Activated T-cell treated with anti-CD3 and anti-CD28 coated beads, Interleukin-2, amount 50 U/mL, for 4 hours (primary cell): ENCODE results near the gene MS4A7. TPM values are rescaled to one million over a fixed set of nuclear protein-coding genes. Genes with fewer than 3 reads are reported as not detected.

ENCODE experiments used
- ATAC-seq, 2 donors: fragments of 200-7000 bp; cut with Tn5 transposase; one replicate each; pipeline ENCODE4 v1.10.0; 2021
- DNase-seq: peaks from one replicate; pipeline ENCODE4 v3.0.0-alpha.2; 2020
- H3K27me3 Mint-ChIP-seq: one replicate; pipeline ENCODE4 v1.8.0; 2021; ENCODE audit warnings: low read depth, mixed read lengths
- H3K36me3 Mint-ChIP-seq: one replicate; pipeline ENCODE4 v1.8.0; 2022; ENCODE audit warnings: mixed read lengths; ENCODE audit not compliant: insufficient read depth
- H3K4me1 Mint-ChIP-seq: one replicate; pipeline ENCODE4 v1.8.0; 2021; ENCODE audit warnings: low read depth, mixed read lengths
- H3K4me3 Mint-ChIP-seq: one replicate; pipeline ENCODE4 v1.8.0; 2021; ENCODE audit warnings: mild to moderate bottlenecking, moderate library complexity, mixed read lengths
- H3K9me3 Mint-ChIP-seq: one replicate; pipeline ENCODE4 v1.8.0; 2021; ENCODE audit warnings: mixed read lengths
- total RNA-seq, 3 donors: library from RNA; stranded (reverse); gene quantifications; one replicate each; pipeline ENCODE4 v1.2.1, GENCODE V29; 2021

Gene MS4A7
- total RNA-seq, 3 donors from 2014 or later: 0.14 to 0.45 TPM; not detected in 1

DNA sequence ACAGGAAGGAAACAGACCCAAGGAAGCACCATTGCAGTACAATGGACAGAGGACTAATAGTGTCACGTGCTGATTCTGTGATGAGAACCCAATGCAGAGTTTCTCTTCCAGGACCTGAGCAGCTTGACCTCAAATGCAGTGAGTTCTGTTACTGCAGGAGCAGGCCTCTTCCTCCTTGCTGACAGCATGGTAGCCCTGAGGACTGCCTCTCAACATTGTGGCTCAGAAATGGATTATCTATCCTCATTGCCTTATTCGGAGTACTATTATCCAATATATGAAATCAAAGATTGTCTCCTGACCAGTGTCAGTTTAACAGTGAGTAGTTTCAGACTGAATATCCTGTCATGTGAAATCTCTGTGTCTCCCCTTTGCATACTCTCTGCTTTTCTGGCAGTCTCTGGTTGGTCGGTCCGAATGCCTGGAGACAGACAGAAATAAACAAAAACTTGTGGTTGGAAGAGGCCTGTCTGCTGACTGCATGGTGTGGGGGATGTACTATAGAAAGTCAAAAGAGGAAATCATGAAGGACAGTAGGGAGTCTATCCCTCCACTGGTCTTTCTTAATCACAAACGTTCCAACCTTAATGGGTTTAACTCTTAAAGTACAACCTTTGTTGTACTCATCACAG lies 11.1 kb downstream of the MS4A7 start:
- no peak for ATAC-seq
- no peaks in the 10 kb centered on the region for H3K4me1 Mint-ChIP-seq

DNA sequence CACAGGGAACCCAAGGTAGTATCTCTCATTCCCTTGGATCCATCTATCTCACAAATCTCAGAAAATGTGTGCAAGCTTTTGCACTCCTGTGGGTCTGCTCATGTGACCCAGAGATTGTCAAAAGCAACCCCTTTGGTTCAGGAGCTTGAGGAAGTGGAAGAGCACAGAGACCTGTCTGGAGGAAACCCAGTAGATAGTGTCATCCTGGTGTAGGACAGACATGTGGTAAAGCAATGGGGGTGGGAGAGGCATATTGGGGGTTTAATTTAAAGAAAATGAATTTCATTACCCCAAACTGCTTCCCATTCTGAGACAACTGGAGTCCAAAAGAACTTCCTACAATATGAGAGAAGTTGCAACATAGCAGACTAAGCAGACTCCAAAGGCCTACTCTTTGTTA lies 12.1 kb downstream of the MS4A7 start:
- ATAC-seq: no peak

More for the DNA sequence above, 11.1 kb downstream of the MS4A7 start:
- H3K27me3 Mint-ChIP-seq: no peaks in the 10 kb centered on the region
- no peak overlapping the region for H3K4me3 Mint-ChIP-seq
- H3K9me3 Mint-ChIP-seq: no peaks in the 10 kb centered on the region
- no peak for DNase-seq
- H3K36me3 Mint-ChIP-seq: no peaks in the 10 kb centered on the region

DNA sequence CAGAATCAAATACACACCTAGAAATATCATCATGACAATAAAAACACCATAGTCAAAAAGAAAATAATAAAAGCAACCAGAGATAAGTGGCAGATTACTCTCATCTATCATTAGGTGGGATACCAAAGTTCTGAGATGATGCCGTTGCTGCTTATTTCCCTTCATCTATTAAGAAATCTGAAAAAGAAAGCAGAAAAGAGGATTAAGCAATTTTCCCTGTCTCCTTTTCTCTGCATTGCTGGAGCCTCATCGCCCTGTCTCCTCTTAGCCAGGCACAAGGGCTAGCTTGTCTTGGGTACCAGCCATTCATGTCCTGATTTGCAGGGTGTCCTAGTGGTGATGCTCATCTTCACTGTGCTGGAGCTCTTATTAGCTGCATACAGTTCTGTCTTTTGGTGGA lies 14.0 kb downstream of the MS4A7 start:
- ATAC-seq: no peak
- Mint-ChIP-seq H3K4me3 (no peak overlapping the region), H3K36me3 (no peaks in the 10 kb centered on the region), H3K4me1 (peaks cover 3% of the 10 kb centered on the region), H3K9me3 (no peaks in the 10 kb centered on the region), H3K27me3 (no peaks in the 10 kb centered on the region)
- DNase-seq: no peak

More for the DNA sequence above, 12.1 kb downstream of the MS4A7 start:
- DNase-seq: no peak
- H3K9me3 Mint-ChIP-seq: no peaks in the 10 kb centered on the region
- no peaks in the 10 kb centered on the region for H3K36me3 Mint-ChIP-seq
- H3K27me3 Mint-ChIP-seq: no peaks in the 10 kb centered on the region
- H3K4me3 Mint-ChIP-seq: no peak overlapping the region
- H3K4me1 Mint-ChIP-seq: no peaks in the 10 kb centered on the region

DNA sequence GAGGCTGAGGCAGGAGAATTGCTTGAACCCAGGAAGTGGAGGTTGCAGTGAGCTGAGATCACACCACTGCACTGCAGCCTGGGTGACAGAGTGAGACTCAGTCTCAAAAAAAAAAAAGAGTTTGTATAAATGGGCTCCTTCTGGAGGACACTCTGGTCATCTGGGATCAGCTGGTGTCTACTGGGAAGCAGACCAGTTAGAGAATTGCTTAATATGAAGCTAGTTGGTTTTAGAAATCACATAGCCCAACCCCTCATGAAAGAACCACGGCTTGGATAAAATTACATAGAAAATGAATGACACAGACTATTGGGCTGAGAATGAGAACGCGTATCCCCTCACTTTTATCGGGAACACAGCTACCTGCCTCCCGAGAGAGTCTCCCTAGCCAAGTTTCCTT lies 14.7 kb downstream of the MS4A7 start:
- Mint-ChIP-seq H3K4me3 (no peak overlapping the region), H3K27me3 (no peaks in the 10 kb centered on the region), H3K36me3 (no peaks in the 10 kb centered on the region), H3K4me1 (peaks cover 3% of the 10 kb centered on the region), H3K9me3 (no peaks in the 10 kb centered on the region)
- DNase-seq: no peak
- ATAC-seq: no peak

DNA sequence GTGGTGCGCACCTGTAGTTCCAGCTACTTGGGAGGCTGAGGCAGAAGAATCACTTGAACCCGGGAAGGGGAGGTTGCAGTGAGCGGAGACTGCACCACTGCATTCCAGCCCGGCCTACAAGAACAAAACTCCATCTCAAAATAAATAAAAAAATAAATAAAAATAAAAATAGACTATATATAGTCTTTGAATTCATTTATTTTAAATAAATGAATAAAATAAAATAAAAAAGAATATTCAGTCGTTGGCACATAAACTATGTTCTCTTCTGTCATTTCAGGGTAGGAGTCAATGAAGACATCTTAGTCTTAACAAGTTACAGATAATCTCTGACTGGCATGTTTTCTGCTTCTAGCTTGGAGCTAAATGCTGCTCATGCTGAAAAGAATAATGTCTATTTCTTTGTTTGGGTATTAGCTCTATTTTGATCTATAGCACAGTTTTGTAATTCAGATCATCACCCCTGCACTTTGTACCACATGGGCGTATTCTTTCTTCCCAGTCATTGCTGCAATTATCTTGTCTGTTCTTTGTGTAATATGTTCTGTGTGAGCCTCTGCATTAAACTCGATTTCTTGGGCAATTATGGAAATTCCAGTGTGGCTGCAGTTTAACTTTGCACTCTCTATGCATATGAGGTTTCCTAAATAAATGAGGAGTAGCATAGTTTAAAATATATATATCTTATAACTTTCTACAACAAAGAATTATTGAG lies 16.5 kb downstream of the MS4A7 start:
- H3K9me3 Mint-ChIP-seq: no peaks in the 10 kb centered on the region
- ATAC-seq: no peak
- DNase-seq: no peak
- H3K27me3 Mint-ChIP-seq: no peaks in the 10 kb centered on the region
- no peaks in the 10 kb centered on the region for H3K36me3 Mint-ChIP-seq
- H3K4me1 Mint-ChIP-seq: peaks cover 3% of the 10 kb centered on the region
- no peak overlapping the region for H3K4me3 Mint-ChIP-seq

GRCh38 chr11:60396382-60396781 lies 18.1 kb downstream of the MS4A7 start, which contains the start of gene MS4A14:
TSS of gene MS4A14 (plus strand) at chr11:60396459. CDS start at chr11:60396579, 120 bp downstream.
- Mint-ChIP-seq H3K36me3 (no peaks in the 10 kb centered on the region), H3K27me3 (peaks cover under 1% of the 10 kb centered on the region), H3K4me1 (peaks cover 3% of the 10 kb centered on the region), H3K4me3 (no peak within 1 kb of the TSS), H3K9me3 (no peaks in the 10 kb centered on the region)
- no peak for DNase-seq
- no peak for ATAC-seq

- DNase-seq: no peak
- no peak overlapping the region for H3K4me3 Mint-ChIP-seq
- ATAC-seq: no peak
- H3K9me3 Mint-ChIP-seq: no peaks in the 10 kb centered on the region
- peaks cover 3% of the 10 kb centered on the region for H3K27me3 Mint-ChIP-seq
- no peaks in the 10 kb centered on the region for H3K36me3 Mint-ChIP-seq
- peaks cover 3% of the 10 kb centered on the region for H3K4me1 Mint-ChIP-seq
Observed at GRCh38 chr11:60396799-60397198, 18.5 kb downstream of the MS4A7 start.

DNA sequence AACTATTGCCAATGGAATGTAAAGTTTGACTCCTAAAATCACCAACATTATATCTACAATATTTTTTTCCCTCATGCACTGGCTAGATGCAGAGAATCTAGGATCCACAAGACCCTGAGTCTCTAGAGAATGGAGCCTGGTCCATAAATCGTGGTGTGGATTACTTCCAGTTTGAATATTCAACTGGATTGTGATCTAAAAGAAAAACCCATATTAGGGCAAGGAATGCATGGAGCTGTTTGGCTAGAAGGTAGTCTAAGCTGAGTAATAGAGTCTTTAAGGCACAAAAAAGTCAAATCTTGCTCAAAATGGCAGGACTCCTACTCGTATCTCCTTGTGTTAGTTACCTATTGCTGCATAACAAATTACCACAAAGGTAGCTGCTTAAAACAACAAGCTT lies 41.7 kb downstream of the MS4A7 start:
- Mint-ChIP-seq H3K9me3 (peaks cover 5% of the 10 kb centered on the region), H3K27me3 (peaks cover 30% of the 10 kb centered on the region), H3K36me3 (no peaks in the 10 kb centered on the region), H3K4me1 (no peaks in the 10 kb centered on the region), H3K4me3 (no peak overlapping the region)
- DNase-seq: no peak
- no peak for ATAC-seq

GRCh38 chr11:60422609-60423008 lies 44.3 kb downstream of the MS4A7 start:
- H3K36me3 Mint-ChIP-seq: no peaks in the 10 kb centered on the region
- no peak overlapping the region for H3K4me3 Mint-ChIP-seq
- peaks cover 5% of the 10 kb centered on the region for H3K9me3 Mint-ChIP-seq
- DNase-seq: no peak
- ATAC-seq: no peak
- no peaks in the 10 kb centered on the region for H3K4me1 Mint-ChIP-seq
- H3K27me3 Mint-ChIP-seq: peaks cover 16% of the 10 kb centered on the region

DNA sequence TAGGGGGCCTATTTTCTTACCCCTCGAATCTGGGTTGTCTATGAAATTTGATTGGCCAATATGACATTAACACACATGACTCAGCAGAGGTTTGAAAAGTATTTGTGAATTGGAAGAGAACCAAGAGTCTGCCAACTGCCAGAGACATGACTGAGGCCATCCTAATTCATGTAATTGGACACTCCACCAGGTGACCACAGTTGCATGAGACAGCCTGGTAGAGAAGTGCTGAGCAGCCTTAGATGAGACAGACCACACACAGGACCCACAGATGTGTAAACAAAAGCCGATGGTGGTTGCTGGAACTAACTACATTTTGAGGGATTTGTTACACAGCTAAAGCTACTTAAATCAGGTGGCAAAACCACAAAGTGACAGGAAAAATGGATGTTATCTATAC lies 50.2 kb downstream of the MS4A7 start:
- no peaks in the 10 kb centered on the region for H3K36me3 Mint-ChIP-seq
- no peak for DNase-seq
- no peak for ATAC-seq

DNA sequence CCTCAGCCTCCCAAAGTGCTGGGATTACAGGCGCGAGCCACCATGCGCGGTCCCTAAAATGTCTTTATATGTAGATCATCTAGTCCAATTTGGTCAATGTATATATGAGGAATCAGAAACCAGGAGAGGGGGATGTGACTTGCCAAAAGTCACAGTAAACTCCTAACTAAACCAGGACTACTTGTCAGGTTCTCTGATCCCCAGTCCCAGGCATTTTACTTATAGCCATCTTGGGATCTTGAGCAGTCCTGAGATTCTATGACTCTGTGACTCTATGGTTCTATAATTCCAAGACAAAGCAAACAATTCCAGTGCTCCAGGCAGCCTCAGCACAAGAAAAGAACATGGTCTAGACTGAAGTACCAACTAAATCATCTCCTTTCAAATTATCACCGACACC lies 50.9 kb downstream of the MS4A7 start, which contains the start of gene MS4A5:
Gene MS4A5 (plus strand): TSS at position 301 of the 400 bp plus-strand sequence. CDS start 103 bp downstream, outside the sequence.
- Mint-ChIP-seq H3K9me3 (no peaks in the 10 kb centered on the region), H3K4me1 (no peaks in the 10 kb centered on the region), H3K27me3 (peaks cover 28% of the 10 kb centered on the region), H3K36me3 (no peaks in the 10 kb centered on the region), H3K4me3 (no peak within 1 kb of the TSS)
- ATAC-seq (no peak), DNase-seq (no peak)

More for the DNA sequence above, 50.2 kb downstream of the MS4A7 start:
- Mint-ChIP-seq H3K27me3 (peaks cover 28% of the 10 kb centered on the region), H3K9me3 (no peaks in the 10 kb centered on the region), H3K4me3 (no peak overlapping the region), H3K4me1 (no peaks in the 10 kb centered on the region)

DNA sequence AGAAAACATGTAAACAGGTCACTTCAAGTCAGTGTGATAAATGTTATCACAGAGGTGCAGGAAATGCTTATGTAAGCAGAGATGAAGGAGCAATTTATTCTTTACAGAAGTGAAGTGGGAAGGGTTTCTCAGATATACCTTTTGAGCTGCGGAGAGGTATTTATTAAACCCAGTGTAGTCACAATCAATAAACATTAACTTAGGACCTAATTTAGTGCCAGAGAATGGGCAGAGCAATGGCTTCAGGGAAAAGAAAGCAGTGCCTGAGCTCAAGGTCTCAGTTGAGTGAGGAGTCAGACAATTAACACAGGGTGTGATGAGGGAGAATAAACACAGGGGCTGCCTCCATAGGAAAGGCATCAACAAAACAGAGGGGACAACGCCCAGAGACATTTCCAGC lies 52.9 kb downstream of the MS4A7 start:
- H3K4me3 Mint-ChIP-seq: no peak overlapping the region
- ATAC-seq: no peak

GRCh38 chr11:60433401-60433800 lies 55.1 kb downstream of the MS4A7 start:
- Mint-ChIP-seq H3K4me1 (no peaks in the 10 kb centered on the region), H3K27me3 (peaks cover 17% of the 10 kb centered on the region), H3K9me3 (no peaks in the 10 kb centered on the region), H3K36me3 (no peaks in the 10 kb centered on the region), H3K4me3 (no peak overlapping the region)
- DNase-seq (no peak), ATAC-seq (no peak)

More for the DNA sequence above, 52.9 kb downstream of the MS4A7 start:
- peaks cover 24% of the 10 kb centered on the region for H3K27me3 Mint-ChIP-seq
- no peaks in the 10 kb centered on the region for H3K9me3 Mint-ChIP-seq
- no peaks in the 10 kb centered on the region for H3K4me1 Mint-ChIP-seq
- no peak for DNase-seq
- no peaks in the 10 kb centered on the region for H3K36me3 Mint-ChIP-seq
